Large intestine (tissue), 3 donors: ENCODE results near the gene DAB1. TPM values are rescaled to one million over a fixed set of nuclear protein-coding genes. Genes with fewer than 3 reads are reported as not detected.
A peak's percentile ranks its signal among the peaks of the same experiment; 100 is the strongest.

ENCODE experiments used
- DNase-seq, 2 donors: peaks; one replicate each; pipeline versions ENCODE4 v3.0.0 to v3.0.0-alpha.2; 2013
- H3K27ac ChIP-seq: one replicate; pipeline ENCODE4 v1.5.1; 2013; ENCODE audit warnings: low read length
- H3K27me3 ChIP-seq: 2 replicates; pipeline ENCODE4 v1.6.1; 2013; ENCODE audit warnings: low read length; ENCODE audit not compliant: control insufficient read depth, insufficient read depth
- H3K36me3 ChIP-seq: 2 replicates; pipeline ENCODE4 v1.6.1; 2013; ENCODE audit warnings: low read length; ENCODE audit not compliant: control insufficient read depth, insufficient read depth
- H3K4me1 ChIP-seq: one replicate; pipeline ENCODE4 v1.6.1; 2013; ENCODE audit warnings: low read length; ENCODE audit not compliant: control insufficient read depth, insufficient read depth
- H3K4me3 ChIP-seq: one replicate; pipeline ENCODE4 v1.5.1; 2013; ENCODE audit warnings: low read length
- H3K9me3 ChIP-seq: one replicate; pipeline ENCODE4 v1.6.1; 2013; ENCODE audit warnings: mild to moderate bottlenecking, low read depth, low read length, moderate library complexity; ENCODE audit not compliant: control insufficient read depth
- WGBS: methylation state at CpG from one replicate; pipeline ENCODE4 v1.1.5; 2013; ENCODE audit warnings: low lambda C conversion rate; ENCODE audit not compliant: insufficient coverage; 5-methylcytosine and 5-hydroxymethylcytosine counted together
- polyA plus RNA-seq: library from polyadenylated mRNA; unstranded; fragments of 120-200 nt; gene quantifications from one replicate; pipeline ENCODE4 v1.2.1, GENCODE V29; 2013

Gene DAB1
- polyA plus RNA-seq, 1 donor, result 63.2 TPM

DNA sequence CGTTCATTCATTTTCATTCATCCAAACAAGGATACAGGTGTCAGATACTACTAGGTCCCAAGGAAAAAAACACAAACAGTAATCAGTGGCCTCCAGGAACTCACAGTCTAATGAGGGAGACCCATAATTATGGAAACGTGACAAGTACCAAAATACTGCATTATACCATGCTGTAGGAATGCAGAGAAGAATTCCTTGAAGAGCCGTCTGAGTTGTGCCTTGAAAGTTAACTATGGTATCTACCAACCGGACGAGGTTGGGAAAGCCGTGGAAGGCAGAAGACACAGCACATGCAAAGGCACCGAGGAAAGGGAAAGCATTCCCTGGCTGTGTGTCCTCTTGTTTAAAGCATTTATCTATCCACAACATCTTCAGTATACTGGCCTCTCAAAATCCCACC lies 206.0 kb downstream of the DAB1 start:
- Histone ChIP-seq H3K9me3 (no peaks in the 10 kb centered on the region), H3K27ac (no peak overlapping the region), H3K4me1 (no peaks in the 10 kb centered on the region), H3K27me3 (no peaks in the 10 kb centered on the region), H3K4me3 (no peak overlapping the region), H3K36me3 (no peaks in the 10 kb centered on the region)
- no peak for DNase-seq
- no CpG with 5 or more reads among the region's 7 CpGs for WGBS

GRCh38 chr1:57214951-57215575 lies 208.8 kb downstream of the DAB1 start:
- H3K4me1 ChIP-seq, result no peaks in the 10 kb centered on the region
- no peaks in the 10 kb centered on the region for H3K9me3 ChIP-seq
- H3K36me3 ChIP-seq, result no peaks in the 10 kb centered on the region
- no peak overlapping the region for H3K27ac ChIP-seq
- 87% methylated on average over 4 of the region's 5 CpGs for WGBS
- no peak for DNase-seq
- H3K27me3 ChIP-seq, result no peaks in the 10 kb centered on the region
- no peak overlapping the region for H3K4me3 ChIP-seq

DNA sequence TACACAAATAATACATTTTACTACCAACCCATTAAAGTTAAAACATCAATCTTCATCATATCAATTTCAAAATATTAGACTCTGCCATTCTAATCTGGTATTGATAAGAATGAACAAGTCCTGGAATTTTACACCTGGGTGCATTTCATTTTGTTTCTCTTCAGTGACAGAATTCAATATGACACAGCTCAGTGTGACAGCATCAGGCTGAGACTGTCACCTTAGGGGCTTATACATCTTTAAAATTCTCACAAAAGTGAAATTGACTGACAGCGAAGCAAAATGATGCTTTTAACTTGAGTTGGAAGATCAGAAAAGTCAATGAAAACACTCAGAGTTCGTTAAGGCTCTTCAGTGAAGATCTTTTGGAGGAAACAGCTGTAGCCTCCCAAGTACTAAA lies 213.0 kb downstream of the DAB1 start:
- Histone ChIP-seq H3K27ac (no peak overlapping the region), H3K36me3 (no peaks in the 10 kb centered on the region), H3K27me3 (no peaks in the 10 kb centered on the region), H3K4me1 (peaks cover 15% of the 10 kb centered on the region), H3K4me3 (no peak overlapping the region), H3K9me3 (no peaks in the 10 kb centered on the region)
- no CpG with 5 or more reads among the region's 2 CpGs for WGBS
- no peak for DNase-seq

GRCh38 chr1:57209495-57209894 lies 214.4 kb downstream of the DAB1 start:
- WGBS, result no CpG with 5 or more reads among the region's 1 CpG

GRCh38 chr1:57208741-57209302 lies 215.0 kb downstream of the DAB1 start:
- Histone ChIP-seq H3K27ac (peak overlapping the region; percentile 80), H3K9me3 (no peaks in the 10 kb centered on the region), H3K4me3 (no peak overlapping the region), H3K36me3 (no peaks in the 10 kb centered on the region), H3K4me1 (peaks cover 21% of the 10 kb centered on the region), H3K27me3 (no peaks in the 10 kb centered on the region)
- peak; percentile 80 to 89 for DNase-seq
- no CpG with 5 or more reads among the region's 1 CpG for WGBS

More at GRCh38 chr1:57209495-57209894, 214.4 kb downstream of the DAB1 start:
- Histone ChIP-seq H3K4me1 (peaks cover 21% of the 10 kb centered on the region), H3K27ac (peak overlapping the region; percentile 47), H3K27me3 (no peaks in the 10 kb centered on the region), H3K9me3 (no peaks in the 10 kb centered on the region), H3K36me3 (no peaks in the 10 kb centered on the region), H3K4me3 (no peak overlapping the region)
- DNase-seq, result no peak

GRCh38 chr1:57206038-57206437 lies 217.8 kb downstream of the DAB1 start:
- Histone ChIP-seq H3K4me1 (peaks cover 21% of the 10 kb centered on the region), H3K36me3 (no peaks in the 10 kb centered on the region), H3K27ac (no peak overlapping the region), H3K9me3 (no peaks in the 10 kb centered on the region), H3K27me3 (no peaks in the 10 kb centered on the region), H3K4me3 (no peak overlapping the region)
- no peak for DNase-seq

DNA sequence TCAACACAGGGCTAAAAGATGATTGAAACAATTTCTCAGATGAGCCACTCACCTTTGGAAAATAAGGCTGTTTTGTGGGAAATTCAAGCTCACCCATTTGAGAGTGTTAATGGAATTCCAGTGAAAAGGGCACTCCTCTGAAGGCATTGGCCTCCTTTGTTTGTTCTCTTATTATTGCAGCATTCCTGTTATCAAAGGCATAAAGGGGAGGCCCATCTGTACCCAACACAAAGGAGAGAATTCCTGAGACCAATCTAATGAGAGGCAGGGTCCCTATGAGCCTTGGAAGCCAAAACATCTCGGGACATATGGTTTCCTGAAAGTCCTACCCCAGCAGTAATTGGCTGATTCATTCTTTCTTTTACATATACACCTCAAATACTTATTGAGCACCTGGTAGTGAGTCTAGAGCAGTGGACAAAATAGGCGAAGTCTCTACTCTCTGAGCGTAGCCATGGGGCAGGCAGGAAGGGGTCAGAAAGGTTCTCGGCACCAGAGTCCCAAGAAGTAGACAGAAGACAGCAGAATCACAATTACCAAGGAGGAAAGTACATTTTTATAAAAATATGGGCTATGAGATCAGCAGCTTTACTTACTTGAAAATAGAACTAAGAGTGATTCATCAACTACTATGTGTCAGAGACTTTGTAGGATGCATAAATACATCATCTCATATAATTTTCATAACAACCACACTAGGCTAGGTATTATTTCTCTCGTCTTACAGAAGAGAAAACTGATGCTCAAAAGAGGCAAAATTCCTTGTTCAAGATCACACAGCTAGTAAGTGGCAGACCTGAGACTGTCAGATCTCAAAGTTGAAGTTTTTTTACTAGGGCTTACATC lies 218.7 kb downstream of the DAB1 start:
- 100% methylated on average over 1 of the region's 5 CpGs for WGBS
- Histone ChIP-seq H3K27ac (no peak overlapping the region), H3K9me3 (no peaks in the 10 kb centered on the region), H3K36me3 (no peaks in the 10 kb centered on the region), H3K4me3 (no peak overlapping the region), H3K4me1 (peaks cover 21% of the 10 kb centered on the region), H3K27me3 (no peaks in the 10 kb centered on the region)
- no peak for DNase-seq

GRCh38 chr1:57204091-57204490 lies 219.8 kb downstream of the DAB1 start:
- H3K27ac ChIP-seq, result no peak overlapping the region
- H3K4me3 ChIP-seq, result no peak overlapping the region
- no peaks in the 10 kb centered on the region for H3K9me3 ChIP-seq
- DNase-seq, result no peak
- H3K36me3 ChIP-seq, result no peaks in the 10 kb centered on the region
- no peaks in the 10 kb centered on the region for H3K27me3 ChIP-seq
- WGBS, result no CpG with 5 or more reads among the region's 3 CpGs
- H3K4me1 ChIP-seq, result peaks cover 15% of the 10 kb centered on the region

GRCh38 chr1:57202241-57202640 lies 221.6 kb downstream of the DAB1 start:
- WGBS, result no CpG with 5 or more reads among the region's 2 CpGs
- H3K4me3 ChIP-seq, result no peak overlapping the region
- no peaks in the 10 kb centered on the region for H3K27me3 ChIP-seq
- no peaks in the 10 kb centered on the region for H3K36me3 ChIP-seq
- peaks cover 6% of the 10 kb centered on the region for H3K4me1 ChIP-seq
- H3K27ac ChIP-seq, result no peak overlapping the region
- no peaks in the 10 kb centered on the region for H3K9me3 ChIP-seq
- no peak for DNase-seq

- Histone ChIP-seq H3K4me3 (no peak overlapping the region), H3K36me3 (no peaks in the 10 kb centered on the region), H3K27ac (no peak overlapping the region), H3K27me3 (no peaks in the 10 kb centered on the region), H3K4me1 (no peaks in the 10 kb centered on the region), H3K9me3 (no peaks in the 10 kb centered on the region)
- no peak for DNase-seq
- WGBS, result no CpG with 5 or more reads among the region's 2 CpGs
These were observed 224.9 kb downstream of the DAB1 start for GRCh38 chr1:57198912-57199311.
